Measurements from ENCODE around the gene SLCO4A1. TPM values are rescaled to one million over a fixed set of nuclear protein-coding genes. Genes with fewer than 3 reads are reported as not detected.

Gene SLCO4A1
- total and polyA plus RNA-seq, 8 donors, result 0.58 to 44.3 (median 11.9) TPM

GRCh38 chr20:62661647-62662046 is 19.3 kb downstream of the SLCO4A1 start:
- TF ChIP-seq POLR2AphosphoS5 (IDR thresholded peaks at IDR 0.05) (no peak), CTCF (IDR thresholded peaks at IDR 0.05) (no peak), EP300 (IDR thresholded peaks at IDR 0.05) (no peak), POLR2A (IDR thresholded peaks at IDR 0.05) (no peak)
- Histone ChIP-seq H3K27me3 (peaks cover 0 to 4% (median 0%) of the 10 kb centered on the region in 3 donors), H3K27ac (peak overlapping the region in 2 of 5 donors; percentile 26 to 43), H3K9me3 (no peaks in the 10 kb centered on the region), H3K36me3 (peaks cover 0 to 52% (median 37%) of the 10 kb centered on the region in 4 donors), H3K4me1 (peaks cover 6 to 19% (median 15%) of the 10 kb centered on the region in 4 donors), H3K4me3 (no peak overlapping the region)
- no peak for DNase-seq
- intact Hi-C loops (cut with DNase I; ENCODE audit: low total_unique reads), result no loop called here
- WGBS, 5 donors, result 66 to 87% (median 80%) methylated on average over 7 to 11 of the region's 11 CpGs

GRCh38 chr20:62662422-62662821 is 20.1 kb downstream of the SLCO4A1 start:
- whole genome bisulfite sequencing, 5 donors, result 52 to 59% (median 53%) methylated on average over 4 to 6 of the region's 6 CpGs
- intact Hi-C loops (cut with DNase I; ENCODE audit: low total_unique reads), result no loop called here
- no peak overlapping the region for H3K4me3 ChIP-seq

DNA sequence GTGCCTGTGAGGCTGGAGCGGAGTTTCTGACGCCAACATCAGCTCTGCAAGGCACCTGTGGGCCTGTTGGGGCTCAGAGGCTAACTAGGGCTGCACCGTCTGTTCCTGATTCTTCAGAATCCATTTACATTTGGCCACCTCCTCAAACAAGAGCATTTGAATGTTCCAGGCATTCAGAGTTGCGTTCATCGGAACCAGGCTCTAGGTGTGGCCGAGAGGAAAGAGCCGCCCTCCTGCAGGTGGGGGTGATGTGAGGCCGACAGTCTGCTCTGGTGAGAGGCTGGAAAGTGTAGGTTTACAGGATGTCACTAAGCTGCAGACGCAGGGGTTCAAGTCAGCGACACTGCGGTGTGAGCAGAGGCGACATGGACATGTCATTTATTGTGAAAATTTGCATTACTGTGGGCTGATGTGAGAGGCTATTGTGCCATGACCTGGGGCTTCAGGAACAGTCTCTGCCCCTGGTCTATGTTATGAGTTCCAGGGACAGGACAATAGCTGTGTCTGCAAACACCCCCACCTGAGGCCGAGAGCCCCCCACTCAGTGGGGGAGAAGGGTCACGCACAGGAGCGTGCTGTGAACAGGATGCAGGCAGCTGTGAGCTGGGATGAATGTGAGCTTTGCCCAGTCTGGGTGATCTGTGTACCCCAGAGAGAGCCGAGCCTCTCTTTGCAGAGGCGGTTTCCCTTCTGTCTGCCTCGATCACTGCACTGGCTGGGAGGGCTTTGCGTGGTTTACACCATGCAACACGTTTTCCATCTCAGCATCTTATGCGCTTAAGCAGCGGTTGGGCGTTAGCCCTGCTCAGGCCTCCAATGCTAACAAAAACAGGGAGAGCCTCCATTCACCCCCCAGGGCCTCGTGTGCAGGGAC is 21.1 kb downstream of the SLCO4A1 start:
- DNase-seq, result peak in 1 of 2 donors; percentile 56
- 74 to 84% (median 75%) methylated on average over 24 of the region's 24 CpGs for WGBS, 5 donors
- no peaks in the 10 kb centered on the region for H3K9me3 ChIP-seq
- no peak overlapping the region for H3K4me3 ChIP-seq
- intact Hi-C loops (cut with DNase I; ENCODE audit: low total_unique reads), result no loop called here
- H3K36me3 ChIP-seq, result peaks cover 0 to 39% (median 27%) of the 10 kb centered on the region in 4 donors
- H3K4me1 ChIP-seq, result peaks cover 13 to 37% (median 25%) of the 10 kb centered on the region in 4 donors
- peak overlapping the region in 2 of 5 donors; percentile 26 to 43 for H3K27ac ChIP-seq
- peaks cover 0 to 4% (median 0%) of the 10 kb centered on the region in 3 donors for H3K27me3 ChIP-seq
- TF ChIP-seq CTCF (IDR thresholded peaks at IDR 0.05) (no peak), POLR2A (IDR thresholded peaks at IDR 0.05) (no peak), POLR2AphosphoS5 (IDR thresholded peaks at IDR 0.05) (no peak), EP300 (IDR thresholded peaks at IDR 0.05) (no peak)

More at GRCh38 chr20:62662422-62662821, 20.1 kb downstream of the SLCO4A1 start:
- no peak for TF ChIP-seq POLR2AphosphoS5 (IDR thresholded peaks at IDR 0.05)
- no peak for TF ChIP-seq POLR2A (IDR thresholded peaks at IDR 0.05)
- TF ChIP-seq EP300 (IDR thresholded peaks at IDR 0.05), result no peak
- TF ChIP-seq CTCF (IDR thresholded peaks at IDR 0.05), result no peak
- Histone ChIP-seq H3K9me3 (no peaks in the 10 kb centered on the region), H3K36me3 (peaks cover 0 to 45% (median 31%) of the 10 kb centered on the region in 4 donors), H3K27me3 (peaks cover 0 to 4% (median 0%) of the 10 kb centered on the region in 3 donors), H3K27ac (peak overlapping the region in 4 of 5 donors; percentile 9 to 43 (median 18)), H3K4me1 (peaks cover 13 to 27% (median 22%) of the 10 kb centered on the region in 4 donors)
- peak in 1 of 2 donors; percentile 61 for DNase-seq

- H3K9me3 ChIP-seq, result no peaks in the 10 kb centered on the region
- TF ChIP-seq EP300 (IDR thresholded peaks at IDR 0.05) (no peak), POLR2AphosphoS5 (IDR thresholded peaks at IDR 0.05) (no peak), CTCF (IDR thresholded peaks at IDR 0.05) (no peak), POLR2A (IDR thresholded peaks at IDR 0.05) (no peak)
- no peak overlapping the region for H3K27ac ChIP-seq
- peaks cover 0 to 4% (median 0%) of the 10 kb centered on the region in 3 donors for H3K27me3 ChIP-seq
- intact Hi-C loops (cut with DNase I; ENCODE audit: low total_unique reads), result no loop called here
- 90 to 96% (median 92%) methylated on average over 17 to 18 of the region's 18 CpGs for WGBS, 5 donors
- H3K4me1 ChIP-seq, result peaks cover 13 to 43% (median 25%) of the 10 kb centered on the region in 4 donors
- DNase-seq, result no peak
- peaks cover 0 to 38% (median 20%) of the 10 kb centered on the region in 4 donors for H3K36me3 ChIP-seq
- no peak overlapping the region for H3K4me3 ChIP-seq
Measured at GRCh38 chr20:62664019-62664971, 22.0 kb downstream of the SLCO4A1 start.
